Hematopoietic multipotent progenitor cell treated with erythropoietin and hydrocortisone succinate and interleukin-3 and kit ligand, for 8 days (in vitro differentiated cells): Measurements from ENCODE around the gene GCHFR.
A peak's percentile ranks its signal among the peaks of the same experiment; 100 is the strongest.

Experiments used
- DNase-seq: peaks from one replicate; pipeline ENCODE4 v3.0.0-alpha.2; 2015

The GCHFR gene

DNA sequence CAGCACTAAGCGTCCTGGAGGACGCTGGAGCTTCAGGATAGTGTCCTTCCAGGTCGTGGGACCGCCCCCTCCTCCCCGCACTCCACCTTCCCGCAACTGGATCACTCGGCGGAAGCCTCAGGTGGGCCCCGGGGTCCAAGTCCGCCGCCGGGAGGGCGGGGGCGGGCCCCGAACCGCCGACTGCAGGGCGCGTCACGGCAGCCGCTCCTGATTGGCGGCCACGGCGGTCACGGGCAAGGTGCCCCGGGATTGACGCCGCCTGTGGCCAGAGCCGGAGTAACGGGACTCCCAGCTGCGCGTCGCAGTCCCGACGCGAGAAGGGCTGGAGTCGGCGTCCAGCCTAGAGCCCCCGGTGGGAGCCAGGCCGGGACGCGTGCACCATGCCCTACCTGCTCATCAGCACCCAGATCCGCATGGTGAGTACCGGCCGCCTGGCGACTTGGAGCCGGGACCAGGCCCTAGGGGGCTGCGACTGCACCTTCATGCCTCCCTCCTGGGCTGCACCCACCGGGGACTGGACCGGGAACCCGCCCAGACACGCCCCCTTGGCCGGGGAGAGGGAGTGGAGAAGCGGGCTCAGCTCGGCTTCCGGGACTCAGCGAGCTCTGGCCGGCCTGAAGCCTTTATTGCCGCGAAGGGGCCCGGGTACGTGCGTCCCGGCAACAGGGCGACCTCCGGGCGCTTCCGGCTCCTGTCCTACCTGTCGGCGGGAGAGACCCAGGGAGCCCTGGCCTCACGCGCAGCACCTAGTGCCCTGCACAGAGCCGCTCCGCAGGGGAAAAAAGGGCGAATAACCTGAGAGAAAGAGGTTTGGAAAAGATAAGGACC is at the start of gene GCHFR:
Gene GCHFR, plus strand, starts transcription at position 268 of the 828 bp plus-strand sequence. Its CDS starts 113 bp downstream, at position 381.
- DNase-seq, result peak; percentile 69

DNA sequence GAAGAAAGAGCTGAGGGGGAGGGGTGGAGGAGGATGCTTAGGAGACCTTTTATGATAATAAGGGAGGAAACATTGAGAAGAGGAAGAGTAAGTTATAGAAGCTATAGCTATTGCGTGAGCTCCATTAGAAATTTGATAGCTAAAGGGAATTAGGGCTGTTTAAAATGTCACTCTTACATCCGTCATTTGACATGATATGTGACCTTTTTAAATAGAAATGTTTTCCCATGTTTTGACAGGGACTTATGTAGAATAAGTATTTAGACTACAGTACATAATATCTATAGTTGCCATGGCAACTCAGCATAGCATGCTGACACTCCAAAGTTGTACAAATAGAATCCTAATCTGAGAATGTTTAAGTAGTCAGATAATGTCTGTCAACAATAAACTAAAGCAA is 49.7 kb upstream of the GCHFR start:
- no peak for DNase-seq

DNA sequence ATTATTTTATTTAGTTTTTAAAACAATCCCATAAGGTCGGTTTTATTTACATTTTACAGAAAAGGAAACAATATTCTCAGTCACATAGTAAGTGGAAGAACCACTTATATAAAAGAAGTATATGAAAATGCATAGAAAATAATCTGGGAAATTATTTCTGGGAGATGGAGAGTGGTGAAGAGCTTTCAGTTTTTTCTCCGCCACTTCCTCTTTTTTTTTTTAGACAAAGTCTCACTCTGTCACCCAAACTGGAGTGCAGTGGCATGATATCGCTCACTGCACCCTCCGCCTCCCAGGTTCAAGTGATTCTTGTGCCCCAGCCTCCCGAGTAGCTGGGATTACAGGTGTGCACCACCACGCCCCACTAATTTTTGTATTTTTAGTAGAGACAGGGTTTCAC is 47.7 kb upstream of the GCHFR start:
- DNase-seq, result no peak

DNA sequence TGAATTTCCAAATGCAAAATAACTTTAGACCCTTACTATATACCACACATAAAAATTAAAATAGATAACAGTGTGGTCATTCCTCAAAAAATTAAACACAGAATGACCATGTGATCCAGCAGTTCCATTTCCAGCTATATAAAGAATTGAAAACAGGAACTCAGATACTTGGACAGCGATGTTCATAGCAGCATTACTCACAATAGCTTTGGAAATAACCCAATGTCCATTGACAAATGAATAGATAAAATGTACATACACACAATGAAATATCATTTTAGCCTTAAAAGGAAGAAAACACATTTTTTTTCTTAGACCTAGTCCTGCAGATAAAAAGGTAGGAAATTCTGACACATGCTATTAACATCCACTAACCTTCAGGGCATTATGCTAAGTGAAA is 42.2 kb upstream of the GCHFR start:
- no peak for DNase-seq

DNA sequence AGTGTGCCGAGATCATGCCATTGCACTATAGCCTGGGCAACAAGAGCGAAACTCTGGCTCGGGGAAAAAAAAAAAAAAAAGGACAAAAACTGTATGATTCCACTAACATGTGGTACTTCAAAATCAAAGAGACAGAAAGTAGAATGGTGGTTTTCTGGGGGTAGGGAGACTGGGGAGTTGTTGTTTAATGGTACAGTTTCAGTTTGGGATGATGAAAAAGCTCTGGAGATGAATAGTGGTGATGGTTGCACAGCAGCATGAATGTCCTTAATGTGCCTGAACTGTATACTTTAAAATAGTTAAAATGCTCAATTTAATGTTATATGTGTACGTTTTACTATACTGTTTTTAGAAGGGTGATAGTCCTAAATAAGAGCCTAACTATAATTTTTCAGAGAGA is 41.5 kb upstream of the GCHFR start:
- no peak for DNase-seq

DNA sequence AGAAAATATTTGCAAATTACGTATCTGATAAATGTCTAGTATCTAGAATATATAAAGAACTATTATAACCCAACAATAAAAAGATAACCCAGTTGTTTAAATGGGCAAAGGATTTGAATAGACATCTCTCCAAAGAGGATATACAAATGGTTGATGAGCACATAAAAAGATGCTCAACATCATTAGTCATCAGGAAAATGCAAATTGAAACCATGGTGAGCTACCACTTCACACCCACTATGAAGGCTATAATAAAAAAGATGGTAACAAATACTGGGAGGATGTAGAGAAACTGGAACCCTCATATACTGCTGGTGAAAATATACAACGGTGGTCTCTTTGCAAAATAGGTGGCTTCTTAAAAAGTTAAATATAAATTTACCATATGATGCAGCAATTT is 40.9 kb upstream of the GCHFR start:
- no peak for DNase-seq

DNA sequence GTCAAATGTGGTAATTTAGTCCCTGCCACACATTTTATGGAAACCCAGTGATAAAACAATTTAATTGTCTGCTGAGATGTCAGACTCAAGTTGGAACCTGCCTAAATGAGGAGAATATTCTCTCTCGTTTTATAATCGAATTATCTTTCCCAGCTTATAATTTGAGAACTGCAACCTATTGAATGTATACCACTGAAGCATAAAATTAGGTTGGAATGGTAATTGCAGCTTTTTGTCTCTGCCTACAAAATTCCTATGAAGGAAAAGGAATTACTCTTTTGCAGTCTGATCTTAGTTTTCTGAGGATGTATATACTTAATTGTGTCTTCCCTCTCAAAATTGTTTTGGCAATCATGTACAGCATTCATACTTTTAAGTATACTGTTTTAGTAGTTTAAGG is 39.9 kb upstream of the GCHFR start:
- no peak for DNase-seq

DNA sequence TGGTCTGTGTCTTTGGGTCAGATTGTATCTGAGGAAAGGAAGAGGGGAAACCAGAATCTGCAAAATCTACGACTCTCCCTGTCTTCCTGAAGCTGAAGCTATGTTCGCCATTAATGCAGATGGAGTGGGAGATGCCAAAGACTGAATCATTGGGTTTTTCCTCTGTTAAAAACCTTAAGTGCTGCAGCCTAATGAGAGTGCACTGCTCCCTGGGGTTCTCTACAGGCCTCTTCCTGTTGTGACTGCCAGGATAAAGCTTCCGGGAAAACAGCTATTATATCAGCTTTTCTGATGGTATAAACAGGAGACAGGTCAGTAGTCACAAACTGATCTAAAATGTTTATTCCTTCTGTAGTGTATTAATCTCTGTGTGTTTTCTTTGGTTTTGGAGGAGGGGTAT is 32.8 kb upstream of the GCHFR start:
- no peak for DNase-seq

DNA sequence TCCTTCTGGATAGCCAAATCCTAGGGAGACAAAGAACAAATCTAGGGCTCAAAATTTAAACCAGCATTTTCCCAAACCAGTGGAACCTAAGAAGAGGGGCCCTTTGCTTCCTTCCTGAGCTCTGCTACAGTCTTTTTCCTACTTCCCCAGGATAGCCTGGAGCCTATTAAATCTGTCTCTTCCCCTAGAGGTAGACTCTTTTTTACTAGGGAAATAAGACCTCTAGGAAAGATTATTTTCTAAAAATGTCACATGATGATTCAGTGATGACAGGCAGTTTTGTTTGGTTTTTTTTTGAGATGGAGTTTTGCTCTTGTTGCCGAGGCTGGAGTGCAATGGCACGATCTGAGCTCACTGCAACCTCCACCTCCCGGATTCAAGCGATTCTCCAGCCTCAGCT is 27.3 kb upstream of the GCHFR start:
- no peak for DNase-seq

DNA sequence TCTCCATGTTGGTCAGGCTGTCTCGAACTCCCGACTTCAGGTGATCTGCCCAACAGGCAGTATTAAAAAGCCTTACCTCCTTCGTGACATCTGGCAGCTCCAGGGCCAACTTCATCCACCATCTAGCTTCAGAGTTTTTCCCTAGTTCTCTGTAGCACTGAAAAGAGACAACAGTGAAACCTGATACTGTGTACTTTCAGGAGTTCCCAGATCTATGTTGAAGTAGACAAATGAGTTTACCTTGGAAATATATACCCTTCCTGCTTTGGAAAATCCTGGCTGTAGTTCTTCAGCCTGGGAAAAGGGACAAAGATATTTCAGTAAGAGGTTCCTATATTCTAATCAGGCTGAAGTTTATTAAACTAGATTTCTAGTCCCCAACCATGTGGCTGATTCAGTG is 26.8 kb upstream of the GCHFR start:
- DNase-seq, result no peak

DNA sequence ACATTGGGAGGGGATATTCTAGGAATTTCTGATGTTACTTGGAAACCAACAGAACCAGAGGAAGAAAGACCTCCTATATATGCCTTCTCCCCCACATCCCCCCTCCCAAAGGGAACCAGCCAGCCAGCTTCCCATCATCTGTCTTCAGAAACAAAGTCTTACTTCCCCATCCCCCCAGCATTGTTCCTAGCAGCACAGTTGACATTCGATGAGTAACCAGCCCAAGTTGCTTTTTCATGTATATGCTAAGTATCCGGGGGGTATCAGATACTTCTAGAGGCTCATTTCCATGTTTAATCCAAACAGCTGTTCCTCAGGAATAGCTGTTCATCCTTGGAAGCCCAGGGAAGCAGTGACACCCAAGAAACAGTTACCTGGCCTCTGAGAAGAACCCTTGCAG is 24.8 kb upstream of the GCHFR start:
- no peak for DNase-seq

DNA sequence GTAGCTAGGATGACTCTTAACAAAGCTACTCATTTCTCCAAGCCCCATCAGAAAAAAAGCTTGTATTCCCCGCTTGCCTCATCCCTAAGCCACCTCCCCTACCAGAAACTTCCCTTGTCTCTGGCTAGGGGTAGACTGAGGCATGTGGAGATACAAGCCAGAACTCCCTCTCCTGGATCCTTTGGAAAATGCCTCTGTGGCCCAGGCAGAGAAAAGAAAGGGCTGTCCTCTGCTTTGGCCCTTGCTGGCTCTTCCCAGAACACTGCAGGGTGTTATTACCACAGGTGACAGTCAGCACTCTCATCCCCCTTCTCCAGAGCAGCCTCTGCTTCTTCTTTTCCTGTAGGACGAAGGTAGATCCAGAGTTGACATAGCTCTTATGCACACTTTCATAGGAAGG is 24.0 kb upstream of the GCHFR start:
- DNase-seq, result no peak

DNA sequence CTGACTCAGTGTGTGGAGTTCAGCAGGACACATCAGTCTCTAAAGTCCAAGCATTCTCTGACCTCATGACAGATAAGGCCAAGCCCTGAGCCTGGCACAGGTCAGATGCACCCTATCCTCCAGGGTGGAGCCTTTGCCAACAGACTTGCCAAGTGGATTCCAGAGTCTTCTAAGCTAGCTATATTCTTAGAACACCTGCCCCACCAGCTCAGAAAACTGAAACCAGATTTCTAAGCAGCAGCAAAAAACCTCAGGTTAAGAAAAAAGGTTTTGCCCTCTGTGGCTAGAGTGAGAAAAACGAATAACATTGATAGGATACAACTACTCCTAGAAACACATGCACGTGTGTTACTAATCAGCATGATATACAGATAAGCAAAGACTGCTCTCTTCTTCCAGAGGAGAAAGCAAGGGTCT is 20.4 kb upstream of the GCHFR start:
- peak; percentile 45 for DNase-seq

DNA sequence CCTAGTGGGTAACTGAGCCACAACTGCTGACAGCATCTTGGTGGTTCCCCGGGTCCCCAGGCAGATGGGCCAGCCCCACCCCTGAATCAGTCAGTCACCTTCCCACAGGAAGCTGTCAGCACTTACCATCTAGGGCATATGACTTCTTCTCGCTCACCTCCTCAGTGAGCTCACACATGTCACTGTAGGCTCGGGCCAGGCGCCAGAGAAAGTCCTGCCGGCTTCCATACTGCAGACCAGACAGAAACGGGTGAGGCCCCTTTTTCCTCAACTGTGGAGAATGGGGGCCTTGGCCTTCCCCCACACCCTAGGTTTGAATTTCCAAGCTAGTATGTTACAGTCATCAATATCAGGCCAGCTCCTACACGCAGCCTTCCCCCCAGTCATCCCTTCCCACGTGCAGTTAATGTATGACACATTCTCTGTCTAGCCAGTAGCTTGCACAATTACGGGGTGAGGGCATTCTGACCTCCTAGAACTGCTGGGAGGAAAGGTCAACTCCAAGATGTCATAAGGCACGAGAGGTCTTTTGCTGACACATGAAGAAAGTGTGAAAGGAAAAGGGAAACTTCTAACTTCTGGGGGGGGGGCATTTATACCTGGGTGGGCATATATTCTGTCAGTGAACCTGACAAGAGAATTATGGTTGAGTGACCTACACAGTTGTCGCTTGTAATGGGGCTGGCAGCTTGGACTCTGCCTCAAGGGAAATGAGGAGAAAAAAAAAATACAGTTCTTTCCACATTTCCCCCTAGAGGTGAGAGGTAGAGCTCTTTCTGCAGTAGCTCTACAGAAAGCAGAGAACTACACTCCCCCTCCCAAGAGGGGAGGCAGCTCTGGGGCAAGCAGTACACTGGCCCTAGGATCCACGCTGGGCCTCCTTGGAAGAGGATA is 19.7 kb upstream of the GCHFR start:
- peak; percentile 52 for DNase-seq

DNA sequence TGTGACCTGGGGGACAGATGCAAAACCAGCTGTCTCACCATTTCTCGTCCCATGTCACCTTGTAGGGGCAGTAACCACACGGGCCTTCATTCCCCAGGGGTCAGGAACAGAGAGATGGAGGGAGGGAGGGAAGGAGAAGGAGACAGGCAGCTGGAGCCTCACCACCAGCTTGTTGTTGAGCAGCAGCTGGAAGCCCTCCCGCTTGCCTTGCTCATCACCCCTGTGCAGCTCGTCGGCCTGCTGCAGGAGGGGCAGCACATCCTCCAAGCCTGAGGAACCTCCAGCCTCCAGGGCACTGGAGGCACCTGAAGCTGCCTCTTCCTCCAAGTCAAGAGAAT is 19.1 kb upstream of the GCHFR start:
- DNase-seq, result no peak

DNA sequence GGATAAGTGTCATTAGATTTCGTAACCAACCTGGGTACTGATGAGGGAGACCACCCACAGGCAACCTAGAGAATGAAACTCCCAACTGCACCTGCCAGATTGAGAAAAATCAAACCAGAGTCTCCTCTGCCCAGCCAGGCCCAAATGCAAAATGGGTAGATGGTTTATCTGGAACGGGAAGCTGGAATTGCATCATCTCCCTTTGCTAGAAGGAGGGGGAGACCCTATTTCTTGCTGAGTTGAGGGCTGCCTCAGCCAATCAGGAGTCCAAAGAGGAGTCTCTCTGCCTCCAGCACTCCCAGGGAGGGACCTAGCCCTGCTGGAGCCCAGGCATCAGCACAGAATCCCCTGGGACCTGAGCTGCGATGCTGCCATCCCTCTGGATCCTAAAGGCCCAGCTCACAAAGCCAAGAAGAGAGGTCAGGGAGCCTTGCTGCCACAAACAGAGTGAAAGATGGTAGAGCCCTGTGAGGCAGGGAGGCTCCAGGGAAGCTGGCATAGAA is 16.9 kb upstream of the GCHFR start:
- peak; percentile 45 for DNase-seq

DNA sequence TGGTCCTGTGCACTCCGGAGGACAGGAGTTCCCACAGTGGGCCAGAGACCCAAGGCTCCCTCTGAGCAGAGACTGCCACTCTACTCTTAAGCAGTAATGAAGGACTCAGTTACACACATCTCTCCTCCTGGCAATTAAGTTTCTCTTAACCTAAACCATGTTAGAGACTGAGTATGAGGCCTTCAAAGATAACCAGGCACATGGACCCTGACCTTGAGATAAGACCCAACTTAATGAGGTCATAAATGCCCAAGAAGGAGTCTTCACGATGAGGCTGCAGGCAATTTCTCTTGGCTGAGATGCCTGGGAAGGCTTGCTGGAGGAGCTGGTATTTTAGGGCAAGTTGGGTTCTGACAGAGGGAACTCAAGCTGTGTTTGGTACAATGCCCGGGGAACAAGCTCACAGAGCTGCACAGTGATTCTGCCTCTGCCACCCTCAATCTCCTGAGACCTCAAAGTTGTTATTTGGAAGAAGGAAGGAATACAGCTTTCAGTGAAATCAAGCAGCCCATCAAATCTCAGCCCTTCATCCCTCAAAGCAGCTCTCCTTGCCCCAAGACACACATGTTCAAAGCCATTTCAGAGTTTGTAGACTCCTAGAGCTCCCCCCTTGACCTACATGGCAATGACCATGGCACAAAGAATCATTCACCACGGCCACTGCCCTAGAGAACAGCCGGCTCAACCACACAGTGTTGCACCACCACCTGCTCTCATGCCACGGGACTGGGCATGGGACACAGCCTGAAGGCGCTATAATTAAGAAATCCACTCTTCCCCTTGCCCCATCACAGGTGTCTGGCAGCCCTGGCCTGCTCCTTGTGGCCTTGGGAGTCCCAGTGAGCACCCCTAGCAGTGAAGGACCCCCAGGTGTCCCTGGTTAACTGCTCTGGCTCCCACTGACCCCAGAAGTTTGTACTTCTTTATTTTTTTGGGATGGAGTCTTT is 15.9 kb upstream of the GCHFR start:
- DNase-seq, result peak; percentile 81

DNA sequence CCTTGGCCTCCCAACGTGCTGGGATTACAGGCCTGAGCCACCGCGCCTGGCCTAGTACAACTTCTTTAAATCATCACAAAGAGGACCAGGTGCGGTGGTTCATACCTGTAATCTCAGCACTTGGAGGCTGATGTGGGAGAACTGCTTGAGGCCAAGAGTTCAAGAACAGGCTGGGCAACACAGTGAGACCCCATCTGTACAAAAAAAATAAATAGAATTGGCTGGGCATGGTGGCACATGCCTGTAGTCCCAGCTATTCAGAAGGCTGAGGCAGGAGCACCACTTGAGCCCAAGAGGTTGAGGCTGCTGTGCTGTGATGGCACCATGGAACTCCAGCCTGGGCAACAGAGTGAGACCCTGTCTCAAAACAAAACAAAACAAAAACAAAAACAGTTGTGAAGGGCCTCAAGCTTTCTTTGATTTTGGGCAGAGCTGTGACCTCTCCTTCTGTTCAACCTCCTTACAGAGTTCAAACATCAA is 14.7 kb upstream of the GCHFR start:
- DNase-seq, result no peak

DNA sequence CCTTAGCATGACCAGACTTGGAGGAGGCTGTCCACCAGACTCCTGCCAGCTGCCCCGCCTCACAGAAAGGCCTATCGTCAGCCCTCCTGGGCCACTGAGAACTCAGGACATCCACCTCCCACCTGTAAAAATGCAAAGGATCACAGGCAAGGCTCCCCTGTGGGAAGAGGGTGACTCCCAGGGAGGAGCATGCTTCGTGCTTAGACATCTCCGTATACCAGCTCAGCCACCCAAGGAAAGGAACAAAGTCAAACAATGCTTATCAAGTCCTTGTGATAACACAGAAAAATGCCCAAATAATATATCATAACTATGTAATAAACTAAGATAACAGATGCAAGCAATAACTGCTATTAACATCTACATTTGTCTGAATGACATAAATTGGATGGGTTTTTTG is 13.0 kb upstream of the GCHFR start:
- no peak for DNase-seq

DNA sequence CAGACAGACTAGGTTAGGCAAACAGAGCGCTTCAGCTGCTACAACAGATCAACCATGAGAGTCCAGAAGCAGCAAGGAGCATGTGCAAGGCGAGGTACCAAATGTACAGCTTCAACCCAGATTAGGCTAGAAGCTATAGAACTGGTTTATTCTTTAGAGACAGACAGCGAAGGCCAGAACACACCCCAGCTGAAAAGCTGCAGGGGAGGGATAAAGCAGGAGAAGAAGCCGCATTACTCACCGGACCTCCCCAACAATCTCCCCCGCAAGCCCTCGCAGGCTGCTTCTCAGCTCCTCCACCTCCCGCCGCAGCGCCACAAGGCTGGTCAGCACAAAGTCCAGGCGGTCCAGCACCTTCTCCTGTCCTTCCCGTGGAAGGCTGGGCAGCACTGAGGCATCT is 12.1 kb upstream of the GCHFR start:
- no peak for DNase-seq

DNA sequence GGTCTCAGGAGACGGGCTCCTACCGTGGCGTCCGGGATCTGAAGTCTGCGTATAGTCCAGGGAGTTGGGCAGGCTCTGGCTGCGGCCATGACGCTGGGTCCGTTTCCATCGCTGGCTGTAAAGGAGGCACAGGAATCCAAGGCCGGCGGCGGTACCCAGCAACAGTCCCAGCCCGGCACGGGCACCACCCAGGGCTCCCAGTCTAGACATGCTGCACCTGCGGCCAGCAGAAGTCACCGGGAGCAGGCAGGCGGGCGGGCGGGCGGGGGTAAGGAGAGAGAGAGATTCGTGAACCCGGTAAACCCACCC is 9.3 kb upstream of the GCHFR start:
- DNase-seq, result peak; percentile 17

DNA sequence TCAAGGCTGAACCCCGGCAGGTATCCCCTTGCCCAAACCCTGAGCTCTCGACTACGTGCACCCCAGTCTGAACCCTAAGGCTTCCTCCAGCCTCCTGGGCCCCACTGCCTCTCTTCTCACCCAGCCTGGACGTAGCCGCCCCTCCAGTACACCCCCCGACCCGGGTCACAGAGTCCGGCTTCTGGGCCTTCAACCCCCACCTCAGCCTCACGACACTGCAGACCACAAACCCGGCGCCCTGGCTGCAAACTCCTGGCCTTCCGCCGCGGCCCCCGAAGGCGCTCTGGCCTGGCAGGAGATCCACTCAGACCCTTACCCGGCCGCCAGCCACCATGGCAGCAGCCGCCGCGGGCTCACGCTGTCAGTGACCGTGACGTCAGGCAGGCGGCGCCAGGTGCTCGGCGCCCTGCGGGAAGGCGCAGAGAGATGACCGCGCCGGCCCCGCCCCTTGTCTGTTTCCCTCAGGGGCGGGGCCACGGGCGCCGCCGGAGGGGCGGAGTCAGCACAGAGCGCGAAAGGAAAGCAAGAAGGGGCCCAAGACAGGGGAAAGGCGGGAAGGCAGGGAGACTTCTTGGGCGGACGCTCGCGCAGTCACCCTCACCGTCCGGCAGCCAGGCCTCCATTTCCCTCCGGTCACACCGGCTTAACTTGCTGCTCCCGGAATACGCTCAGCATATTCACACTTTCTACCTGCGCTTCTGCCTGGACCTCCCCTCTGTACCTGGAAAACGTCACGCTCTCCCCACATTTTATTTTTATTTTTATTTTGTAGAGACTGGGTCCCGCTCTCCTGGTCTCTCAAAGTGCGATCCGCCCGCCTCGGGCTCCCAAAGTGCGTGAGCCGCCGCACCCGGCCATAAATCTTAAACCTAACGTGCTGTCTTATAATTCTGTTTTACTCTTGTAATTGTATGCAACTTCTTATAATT is 8.7 kb upstream of the GCHFR start, which contains the start of gene RMDN3:
Gene RMDN3, minus strand, starts transcription at position 372 of the 929 bp plus-strand sequence. CDS start 471 bp downstream, outside the sequence.
- DNase-seq, result peak; percentile 94
